Parathyroid adenoma (tissue), 2 donors: ENCODE results near the gene CCDC152.

Source experiments
- H2AFZ ChIP-seq: fragments of 300-600 bp; sonication (generic); one replicate; pipeline ENCODE4 v1.7.0; 2017; ENCODE audit warnings: antibody characterized with exemption, mild to moderate bottlenecking
- H3K27ac ChIP-seq: fragments of 300-600 bp; sonication (generic); one replicate; pipeline ENCODE4 v1.7.0; 2017
- H3K27me3 ChIP-seq: fragments of 300-600 bp; sonication (generic); one replicate; pipeline ENCODE4 v1.7.0; 2017; ENCODE audit warnings: low read length; ENCODE audit not compliant: control insufficient read depth, insufficient read depth
- H3K36me3 ChIP-seq: fragments of 300-600 bp; sonication (generic); one replicate; pipeline ENCODE4 v1.7.0; 2017; ENCODE audit warnings: low read length; ENCODE audit not compliant: control insufficient read depth, insufficient read depth
- H3K4me1 ChIP-seq: fragments of 300-600 bp; sonication (generic); one replicate; pipeline ENCODE4 v1.7.0; 2017; ENCODE audit warnings: control low read depth
- H3K4me2 ChIP-seq: fragments of 300-600 bp; sonication (generic); one replicate; pipeline ENCODE4 v1.7.0; 2017; ENCODE audit warnings: low read length
- H3K4me3 ChIP-seq: fragments of 300-600 bp; sonication (generic); one replicate; pipeline ENCODE4 v1.7.0; 2017; ENCODE audit warnings: low read depth, low read length
- H3K79me2 ChIP-seq: fragments of 300-600 bp; sonication (generic); one replicate; pipeline ENCODE4 v1.7.0; 2017; ENCODE audit warnings: control low read depth
- H3K9ac ChIP-seq: fragments of 300-600 bp; sonication (generic); one replicate; pipeline ENCODE4 v1.7.0; 2017; ENCODE audit warnings: mild to moderate bottlenecking
- H3K9me3 ChIP-seq: fragments of 300-600 bp; sonication (generic); one replicate; pipeline ENCODE4 v1.7.0; 2017; ENCODE audit warnings: low read length; ENCODE audit not compliant: control insufficient read depth
- CTCF ChIP-seq: fragments of 300-600 bp; sonication (generic); IDR thresholded peaks from one replicate; pipeline ENCODE4 v1.7.0; 2017; ENCODE audit warnings: antibody characterized with exemption, mild to moderate bottlenecking
- donor health status: primary hyperparathyroidism.

The CCDC152 gene

GRCh38 chr5:42804717-42805339 lies 48.2 kb downstream of the CCDC152 start:
- Histone ChIP-seq H3K27me3 (no peaks in the 10 kb centered on the region), H3K27ac (no peak overlapping the region), H3K79me2 (peaks cover 3% of the 10 kb centered on the region), H3K4me1 (no peaks in the 10 kb centered on the region), H3K9ac (no peak overlapping the region), H3K36me3 (no peaks in the 10 kb centered on the region), H3K4me2 (no peak overlapping the region), H3K9me3 (no peaks in the 10 kb centered on the region), H3K4me3 (no peak overlapping the region), H2AFZ (no peak overlapping the region)
- TF ChIP-seq CTCF, result no peak

GRCh38 chr5:42806004-42806700 lies 49.5 kb downstream of the CCDC152 start:
- no peaks in the 10 kb centered on the region for H3K36me3 ChIP-seq
- no peaks in the 10 kb centered on the region for H3K27me3 ChIP-seq
- TF ChIP-seq CTCF, result no peak
- H3K4me3 ChIP-seq, result no peak overlapping the region
- no peaks in the 10 kb centered on the region for H3K4me1 ChIP-seq
- no peak overlapping the region for H2AFZ ChIP-seq
- H3K27ac ChIP-seq, result no peak overlapping the region
- peaks cover 8% of the 10 kb centered on the region for H3K79me2 ChIP-seq
- no peaks in the 10 kb centered on the region for H3K9me3 ChIP-seq
- H3K9ac ChIP-seq, result no peak overlapping the region
- H3K4me2 ChIP-seq, result no peak overlapping the region

- Histone ChIP-seq H3K4me3 (no peak overlapping the region), H3K27me3 (no peaks in the 10 kb centered on the region), H3K4me2 (no peak overlapping the region), H3K9me3 (no peaks in the 10 kb centered on the region), H3K27ac (no peak overlapping the region), H3K36me3 (no peaks in the 10 kb centered on the region), H3K9ac (no peak overlapping the region), H3K4me1 (no peaks in the 10 kb centered on the region), H3K79me2 (peaks cover 10% of the 10 kb centered on the region), H2AFZ (no peak overlapping the region)
- TF ChIP-seq CTCF, result no peak
These were observed 50.2 kb downstream of the CCDC152 start for GRCh38 chr5:42806701-42807262.

- Histone ChIP-seq H3K27ac (no peak overlapping the region), H3K4me3 (peak overlapping the region; percentile 13), H3K79me2 (peaks cover 10% of the 10 kb centered on the region), H3K9ac (no peak overlapping the region), H3K4me1 (peaks cover 7% of the 10 kb centered on the region), H3K36me3 (no peaks in the 10 kb centered on the region), H2AFZ (no peak overlapping the region), H3K4me2 (peak overlapping the region; percentile 38), H3K27me3 (no peaks in the 10 kb centered on the region), H3K9me3 (no peaks in the 10 kb centered on the region)
- peak; percentile 32 for TF ChIP-seq CTCF
These were observed 51.3 kb downstream of the CCDC152 start for GRCh38 chr5:42807722-42808447.
